Activated CD4-positive, alpha-beta T cell treated with anti-CD3 and anti-CD28 coated beads, Interleukin-2, amount 50 U/mL, for 48 hours (primary cell): ENCODE data around the gene ABI3BP.

Experiments used
- DNase-seq, 2 experiments: peaks; one replicate each; pipeline ENCODE4 v3.0.0-alpha.2; 2020

The ABI3BP gene

DNA sequence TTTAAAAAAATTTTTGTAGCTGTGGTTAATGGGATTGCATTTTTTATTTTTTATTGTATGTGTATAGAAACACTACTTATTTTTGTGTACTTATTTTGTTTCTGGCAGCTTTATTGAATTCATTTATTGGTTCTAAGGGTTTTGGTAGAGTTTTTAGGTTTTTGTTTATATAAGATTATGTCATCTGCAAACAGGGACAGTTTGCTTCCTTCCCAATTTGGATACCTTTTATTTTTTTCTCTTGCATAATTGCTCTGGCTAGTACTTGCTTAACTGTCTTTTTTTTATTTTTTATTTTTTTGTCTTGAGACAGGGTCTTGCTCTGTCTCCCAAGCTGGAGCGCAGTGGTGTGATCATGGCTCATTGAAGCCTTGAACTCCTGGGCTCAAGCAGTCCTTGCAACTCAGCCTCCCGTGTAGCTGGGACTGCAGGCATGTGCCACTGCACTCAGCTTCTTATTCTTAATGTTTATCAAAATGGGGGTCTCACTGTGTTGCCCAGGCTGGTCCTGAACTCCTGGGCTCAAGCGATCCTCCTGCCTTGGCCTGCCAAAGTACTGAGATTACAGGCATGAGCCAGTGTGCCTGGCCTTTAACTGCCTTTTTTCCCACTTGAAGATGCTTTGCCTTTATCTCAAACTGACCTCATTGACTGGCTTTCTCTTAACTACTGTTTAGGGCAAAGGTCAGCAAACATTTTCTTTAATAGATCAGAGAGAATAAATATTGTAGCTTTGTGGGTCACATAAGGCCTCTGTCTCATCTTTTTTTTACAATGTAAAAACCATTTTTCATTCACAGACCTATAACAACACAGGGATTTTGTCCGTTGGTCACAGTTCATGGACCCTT lies 275.4 kb downstream of the ABI3BP start:
- no peak for DNase-seq

DNA sequence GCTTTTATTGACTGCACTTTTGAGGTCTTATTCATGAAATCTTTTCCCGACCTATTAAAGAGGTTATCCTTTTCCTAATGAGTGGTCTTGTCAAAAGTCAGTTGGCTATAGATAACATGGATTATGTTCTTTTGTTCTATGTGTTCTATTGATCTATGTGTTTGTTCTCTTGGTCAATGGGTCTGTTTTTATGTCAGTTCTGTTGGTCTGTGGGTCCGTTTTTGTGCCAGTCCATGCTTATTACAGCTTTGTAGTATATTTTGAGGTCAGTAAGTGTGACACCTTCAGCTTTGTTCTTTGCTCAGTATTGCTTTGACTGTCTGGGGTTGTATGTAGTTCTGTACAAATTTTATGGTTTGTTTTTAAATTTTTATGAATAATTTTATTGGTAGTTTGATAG lies 276.2 kb downstream of the ABI3BP start:
- DNase-seq: no peak

DNA sequence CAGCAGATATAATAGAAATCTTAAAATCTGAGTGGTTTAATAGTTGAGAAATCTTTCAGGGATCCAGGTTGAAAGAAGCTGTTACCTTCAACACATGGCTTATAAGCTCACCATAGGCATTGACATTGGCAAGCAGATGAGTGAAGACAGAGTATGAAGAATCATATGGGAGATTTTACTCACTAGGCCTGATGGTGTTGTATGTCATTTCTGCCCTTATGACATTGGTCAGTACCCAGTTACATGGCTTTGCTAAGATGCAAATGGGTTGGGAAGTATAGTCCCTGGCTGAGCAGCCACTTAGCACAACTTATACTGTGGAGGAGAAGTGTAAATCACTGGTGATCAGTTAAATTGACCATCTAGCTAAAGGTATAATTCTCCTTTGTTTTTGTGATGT lies 278.0 kb downstream of the ABI3BP start:
- no peak for DNase-seq

DNA sequence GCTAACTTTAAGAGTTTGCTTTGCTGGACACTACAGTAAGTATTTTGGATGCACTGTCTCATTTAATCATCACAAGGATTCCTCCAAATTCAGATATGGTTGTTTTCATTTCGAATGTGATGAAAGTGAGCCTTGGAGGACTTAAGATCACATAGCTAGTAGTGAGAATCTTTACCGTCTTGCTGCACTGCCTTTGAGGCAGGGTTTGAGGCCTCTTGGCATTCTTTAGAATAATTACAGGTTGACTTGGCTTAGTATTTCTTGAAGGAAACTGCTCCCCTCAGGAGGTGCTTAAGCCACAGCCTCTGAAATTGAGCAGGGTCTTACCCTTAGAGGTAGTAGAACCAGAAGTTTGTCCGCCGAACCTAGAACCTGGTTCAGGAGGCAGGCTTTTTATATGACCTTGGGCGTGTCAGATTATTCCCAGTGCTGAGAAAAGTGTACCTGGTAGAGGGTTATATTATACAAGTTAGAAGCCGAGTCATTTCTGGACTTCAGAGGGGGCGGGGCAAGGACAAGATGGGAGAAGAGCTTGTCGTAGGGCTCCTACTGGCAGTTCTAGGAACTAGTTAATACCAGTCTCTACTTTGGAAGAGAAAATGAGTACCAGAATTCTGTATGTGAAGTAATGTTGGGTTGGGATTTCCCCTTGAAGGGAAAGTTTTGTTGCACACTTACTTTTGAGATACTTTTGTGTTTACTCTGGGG lies 282.8 kb downstream of the ABI3BP start:
- DNase-seq: peak; percentile 86 to 91

DNA sequence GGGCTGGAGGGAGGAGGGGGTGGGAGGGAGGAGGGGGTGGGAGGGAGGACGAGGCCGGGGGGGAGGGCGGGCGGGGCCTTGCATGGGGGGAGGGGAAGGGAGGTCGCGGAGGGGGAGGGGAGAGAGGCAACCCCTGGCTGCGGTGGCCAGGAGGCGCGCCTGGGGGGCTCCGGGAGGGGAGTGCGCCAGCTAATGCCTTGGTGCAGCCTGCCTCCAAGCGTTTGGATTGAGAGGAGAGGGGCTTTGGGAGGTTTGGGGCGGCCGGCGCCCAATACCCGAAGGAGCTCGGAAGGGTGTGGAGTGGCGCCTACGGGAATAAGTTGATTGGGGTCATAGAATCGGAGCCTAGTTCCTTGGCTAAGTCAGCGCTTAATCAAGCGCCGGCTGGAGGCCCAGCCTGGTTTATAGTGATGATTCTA lies 283.4 kb downstream of the ABI3BP start:
- DNase-seq: peak; percentile 27

DNA sequence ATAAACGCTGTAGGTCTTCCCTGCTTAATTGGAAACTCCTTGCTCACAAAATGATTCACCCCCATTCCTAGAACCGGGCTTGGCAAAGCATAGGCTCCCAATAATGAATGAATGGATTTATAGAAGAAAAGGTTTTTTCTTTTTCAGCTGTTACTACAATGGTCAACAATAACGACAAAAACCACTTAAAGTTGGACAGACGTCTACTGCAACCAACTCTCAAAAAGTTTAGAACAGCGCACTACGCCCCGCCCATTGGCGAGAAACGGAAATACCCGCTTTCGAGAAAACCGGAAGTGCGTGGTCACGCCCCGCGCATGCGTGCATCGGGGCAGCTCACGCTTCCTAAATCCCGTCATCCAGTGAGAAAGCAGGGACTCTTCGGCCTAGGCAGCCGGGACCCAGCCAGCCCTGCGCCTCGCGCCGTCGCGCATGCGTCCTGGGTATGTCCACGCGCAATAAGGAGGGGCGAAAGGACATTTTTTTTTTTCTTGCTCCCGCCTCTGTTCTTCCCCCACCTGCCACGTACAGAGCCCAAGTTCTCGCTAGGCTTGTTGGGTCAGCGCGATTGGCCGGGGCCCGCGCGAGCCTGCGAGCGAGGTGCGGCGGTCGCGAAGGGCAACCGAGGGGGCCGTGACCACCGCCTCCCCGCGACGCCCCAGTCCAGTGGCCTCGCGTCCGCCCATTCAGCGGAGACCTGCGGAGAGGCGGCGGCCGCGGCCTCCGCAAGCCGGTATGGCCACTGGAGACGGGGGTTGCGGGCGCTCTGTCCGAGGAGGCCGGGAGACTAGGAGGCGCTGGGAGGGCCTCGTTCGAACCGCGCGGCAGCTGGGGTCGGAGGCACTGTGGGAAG lies 284.0 kb downstream of the ABI3BP start, which contains the start of gene TFG:
Gene TFG (plus strand): TSS at position 506 of the 853 bp plus-strand sequence. CDS start 4,192 bp downstream, outside the sequence.
- DNase-seq: peak; percentile 97 to 98

DNA sequence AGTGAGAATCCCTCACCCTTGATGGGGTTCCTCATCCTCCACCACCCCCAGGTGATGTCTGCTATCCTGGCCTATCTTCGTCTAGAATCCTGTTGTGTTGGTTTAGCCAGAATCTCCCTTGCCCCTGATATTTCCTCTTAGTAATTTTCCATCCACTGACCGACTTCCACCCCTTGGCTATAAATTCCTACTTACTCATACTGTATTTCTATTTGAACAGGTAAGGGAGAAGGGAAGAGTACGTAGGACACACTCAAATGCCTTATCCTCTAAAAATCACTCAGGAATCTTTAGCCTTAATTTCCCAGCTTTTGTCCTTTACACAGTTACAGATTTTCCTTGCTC lies 284.6 kb downstream of the ABI3BP start:
- DNase-seq: no peak

DNA sequence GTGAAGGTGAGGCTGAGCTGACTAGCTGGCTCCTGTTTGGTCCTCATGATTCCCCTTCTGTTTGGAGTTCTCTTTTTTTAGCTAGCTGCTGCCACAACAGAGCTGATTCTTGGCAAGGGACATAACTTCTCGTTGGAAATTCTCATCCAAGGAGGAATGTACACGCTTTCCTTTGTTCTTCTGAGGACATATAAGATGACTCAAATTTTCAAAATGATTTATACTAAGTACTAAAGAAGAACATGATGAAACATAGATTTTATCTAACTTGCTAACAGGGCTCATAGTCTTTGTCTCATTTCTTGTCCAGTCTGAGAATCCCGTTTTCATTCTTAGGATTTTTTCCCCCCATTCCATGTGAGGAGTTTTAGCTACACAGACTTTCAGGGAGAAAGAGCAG lies 286.9 kb downstream of the ABI3BP start:
- DNase-seq: no peak

DNA sequence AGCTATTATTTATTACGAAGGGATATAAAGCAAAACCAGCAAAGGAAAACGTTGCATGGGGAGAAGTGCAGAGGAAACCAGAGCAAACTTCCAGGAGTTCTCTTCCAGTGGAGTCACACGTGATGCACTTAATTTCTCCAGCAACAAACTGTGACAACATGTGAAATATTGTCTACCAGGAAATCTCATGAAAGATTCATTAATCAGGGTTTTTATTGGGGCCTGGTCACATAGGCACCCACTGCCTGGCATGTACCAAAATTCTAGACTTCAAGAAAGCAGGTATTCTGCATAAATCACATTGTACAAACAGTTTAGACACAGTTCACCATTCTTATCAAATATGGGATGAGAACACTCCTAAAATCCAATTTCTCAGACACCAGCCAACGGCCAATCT lies 289.4 kb downstream of the ABI3BP start:
- no peak for DNase-seq

DNA sequence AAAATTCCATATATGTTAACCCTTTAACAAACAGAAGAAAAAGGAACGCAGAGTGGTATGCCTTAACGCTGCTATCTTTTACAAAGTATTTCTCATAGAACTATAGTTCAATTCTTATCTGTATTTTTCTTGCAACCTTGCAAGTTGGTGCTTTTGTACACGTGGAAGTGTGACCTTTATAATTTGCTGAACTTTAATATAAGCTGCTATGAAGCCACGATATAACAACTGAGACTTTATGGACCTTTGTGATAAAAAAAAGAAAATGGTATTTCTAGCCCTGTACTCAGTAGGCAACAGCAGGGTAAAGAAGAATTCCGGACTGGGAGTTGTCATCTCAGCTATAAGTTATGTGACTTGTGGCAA lies 290.3 kb downstream of the ABI3BP start:
- DNase-seq: no peak

DNA sequence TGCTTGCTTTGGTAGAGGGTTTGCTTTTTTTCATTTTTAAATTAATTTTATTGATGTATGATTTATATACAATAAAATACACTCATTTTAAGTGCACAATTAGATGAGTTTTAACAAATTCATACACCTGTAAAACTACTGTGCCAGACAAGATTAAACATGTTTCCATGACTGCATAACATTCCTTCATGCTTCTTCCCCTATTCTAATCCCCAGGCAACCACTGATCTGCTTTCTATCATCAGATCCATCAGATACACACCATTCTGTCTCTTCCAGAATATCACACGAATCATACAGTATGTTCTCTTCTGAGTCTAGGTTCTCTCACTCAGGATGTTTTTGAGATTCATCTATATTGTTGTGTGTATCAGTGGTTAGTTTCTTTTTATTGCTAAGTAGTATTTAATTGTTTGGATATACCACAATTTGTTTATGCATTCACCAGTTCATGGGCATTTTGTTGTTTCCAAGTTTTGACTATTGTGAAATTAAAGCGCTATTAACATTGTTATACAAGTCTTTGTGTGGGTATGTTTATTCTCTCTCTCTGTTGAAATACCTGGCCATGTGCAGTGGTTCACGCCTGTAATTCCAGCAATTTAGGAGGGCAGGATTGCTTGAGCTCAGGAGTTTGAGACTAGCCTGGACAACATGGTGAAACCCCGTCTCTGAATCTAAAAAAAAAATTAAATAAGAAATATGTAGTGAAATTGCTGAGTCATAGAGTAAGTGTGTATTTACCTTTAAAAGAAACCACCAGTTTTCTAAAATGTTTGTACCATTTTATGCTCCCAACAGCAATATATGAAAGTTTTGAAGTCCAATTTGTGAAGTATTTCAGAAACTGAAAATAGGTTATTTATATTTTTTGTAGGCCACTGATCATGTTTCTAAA lies 290.9 kb downstream of the ABI3BP start:
- DNase-seq: no peak

DNA sequence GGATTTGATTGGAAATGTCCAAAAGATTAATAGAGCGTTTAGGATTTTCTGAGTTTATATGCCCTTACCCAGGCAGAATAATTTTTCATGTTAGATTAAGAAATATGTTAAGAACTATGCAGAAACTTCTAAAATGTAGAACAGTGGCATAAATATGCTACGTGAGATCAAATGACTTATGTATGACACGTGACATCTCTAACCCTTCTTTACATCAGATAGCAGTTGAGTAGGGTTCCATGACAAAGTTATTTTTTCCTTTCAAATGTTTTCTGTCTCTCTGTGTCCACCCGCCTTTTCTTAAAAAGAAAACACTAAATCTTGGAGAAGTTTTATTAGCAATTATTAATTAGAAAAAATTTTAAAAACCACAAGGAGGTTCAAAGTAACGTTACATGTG lies 292.5 kb downstream of the ABI3BP start:
- DNase-seq: no peak
